A549 (cell line): ENCODE measurements around the gene PDE6C. TPM values are rescaled to one million over a fixed set of nuclear protein-coding genes. Genes with fewer than 3 reads are reported as not detected.

Experiments used
- ATAC-seq, 2 experiments: fragments of 200-7000 bp in 1 of 2; fragments of >200 bp in 1 of 2; cut with Nextera tagmentation in 1 of 2; cut with Tn5 transposase in 1 of 2; 3 replicates each; pipeline versions ENCODE4 v1.8.0 to v1.9.1; 2018 to 2020; ENCODE audit warnings: mild to moderate bottlenecking in 1 of 2, moderate library complexity in 1 of 2
- CTCF ChIA-PET: fragments of 300-600 bp; sonication (Branson Sonifier 250); formaldehyde crosslinking; extraction: SDS; loops from one replicate; lab custom pipeline; 2021; ENCODE audit warnings: antibody characterized with exemption, inconsistent platforms; lab: Yijun Ruan, JAX
- POLR2A ChIA-PET: fragments of 350-600 bp; formaldehyde crosslinking; extraction: SDS; loops from one replicate; lab custom pipeline; 2021; ENCODE audit warnings: antibody characterized with exemption, inconsistent platforms; lab: Yijun Ruan, JAX
- DNase-seq, 2 experiments: peaks; one replicate each; pipeline versions ENCODE4 v3.0.0 to v3.0.0-alpha.2; 2011 to 2016; ENCODE audit warnings: low read depth in 1 of 2, low spot score in 1 of 2
- FAIRE-seq: peaks from 2 replicates; lab custom pipeline; 2011; peaks lifted over from hg19 to GRCh38; lab: Jason Lieb, UNC
- H3K27ac ChIP-seq, 2 experiments: fragments of >200 bp; sonication (Bioruptor Twin); formaldehyde crosslinking; 3 replicates each; pipeline ENCODE4 v1.5.1; 2016 to 2017
- H3K4me1 ChIP-seq: fragments of >200 bp; sonication (Bioruptor Twin); formaldehyde crosslinking; 3 replicates; pipeline ENCODE4 v1.6.1; 2016
- H3K4me2 ChIP-seq: fragments of >200 bp; sonication (Bioruptor Twin); formaldehyde crosslinking; 3 replicates; pipeline ENCODE4 v1.6.1; 2016
- H3K4me3 ChIP-seq: fragments of >200 bp; sonication (Bioruptor Twin); formaldehyde crosslinking; 3 replicates; pipeline ENCODE4 v1.5.1; 2016
- H3K9me3 ChIP-seq: fragments of >200 bp; sonication (Bioruptor Twin); formaldehyde crosslinking; 3 replicates; pipeline ENCODE4 v1.6.1; 2016
- BCL3 ChIP-seq: fragments of >200 bp; sonication (Bioruptor Twin); formaldehyde crosslinking; IDR thresholded peaks from 3 replicates; pipeline ENCODE4 v1.6.1; 2016
- CTCF ChIP-seq: fragments of >200 bp; sonication (Bioruptor Twin); formaldehyde crosslinking; IDR thresholded peaks from 3 replicates; pipeline ENCODE4 v1.5.1; 2016
- E2F6 ChIP-seq: IDR thresholded peaks from 2 replicates; pipeline ENCODE4 v1.6.1; 2012; ENCODE audit warnings: low read depth, borderline replicate concordance
- EHMT2 ChIP-seq: fragments of 200-600 bp; sonication (generic); IDR thresholded peaks from 2 replicates; pipeline ENCODE4 v1.6.1; 2016; ENCODE audit warnings: antibody characterized with exemption, low read depth, mild to moderate bottlenecking, moderate library complexity
- ELK1 ChIP-seq: fragments of 150-350 bp; IDR thresholded peaks from 2 replicates; pipeline ENCODE4 v1.6.1; 2014; ENCODE audit warnings: low read depth, mild to moderate bottlenecking, low read length
- EP300 ChIP-seq, 2 experiments: fragments of >200 bp; sonication (Bioruptor Twin); formaldehyde crosslinking; IDR thresholded peaks; 2 replicates in 1 of 2; 3 replicates in 1 of 2; pipeline ENCODE4 v1.6.1; 2016 to 2017
- FOSB ChIP-seq: fragments of 250-450 bp; sonication (Bioruptor Pico); IDR thresholded peaks from 2 replicates; pipeline ENCODE4 v1.5.0; 2020; ENCODE audit warnings: mild to moderate bottlenecking, moderate library complexity
- HOXB5 ChIP-seq: fragments of 250-450 bp; sonication (Bioruptor Pico); IDR thresholded peaks from 2 replicates; pipeline ENCODE4 v1.5.0; 2020; ENCODE audit warnings: mild to moderate bottlenecking, moderate library complexity
- JUN ChIP-seq, 2 experiments: fragments of >200 bp; sonication (Bioruptor Twin); formaldehyde crosslinking; IDR thresholded peaks; 2 replicates in 1 of 2; 3 replicates in 1 of 2; pipeline ENCODE4 v1.6.1; 2016 to 2017
- KDM5A ChIP-seq: fragments of 200-600 bp; sonication (generic); IDR thresholded peaks from 2 replicates; pipeline ENCODE4 v1.6.1; 2016; ENCODE audit warnings: antibody characterized with exemption, mild to moderate bottlenecking
- MAZ ChIP-seq: fragments of 150-350 bp; IDR thresholded peaks from 2 replicates; pipeline ENCODE4 v1.6.1; 2014; ENCODE audit warnings: antibody characterized with exemption, low read depth, low read length, borderline replicate concordance
- NFE2L2 ChIP-seq: fragments of 150-350 bp; conservative IDR thresholded peaks from 2 replicates; pipeline ENCODE4 v1.6.1; 2014; ENCODE audit warnings: low read length
- NR3C1 ChIP-seq: fragments of >200 bp; sonication (Bioruptor Twin); formaldehyde crosslinking; IDR thresholded peaks from 3 replicates; pipeline ENCODE4 v1.6.1; 2017
- PHF8 ChIP-seq: fragments of 200-600 bp; sonication (generic); IDR thresholded peaks from 2 replicates; pipeline ENCODE4 v1.6.1; 2016; ENCODE audit warnings: low read depth, mild to moderate bottlenecking, antibody characterized with exemption, moderate library complexity, borderline replicate concordance
- RARB ChIP-seq: fragments of 250-450 bp; sonication (Bioruptor Pico); IDR thresholded peaks from 2 replicates; pipeline ENCODE4 v1.8.0; 2021; ENCODE audit warnings: mild to moderate bottlenecking, moderate library complexity
- RFX5 ChIP-seq: fragments of 450-650 bp; IDR thresholded peaks from 2 replicates; pipeline ENCODE4 v1.7.1; 2014; ENCODE audit warnings: antibody characterized with exemption, mild to moderate bottlenecking, moderate library complexity
- SMC3 ChIP-seq: fragments of >200 bp; sonication (Bioruptor Twin); formaldehyde crosslinking; IDR thresholded peaks from 3 replicates; pipeline ENCODE4 v1.6.1; 2018; ENCODE audit warnings: inconsistent platforms
- ZSCAN20 ChIP-seq: fragments of 250-450 bp; sonication (Bioruptor Pico); IDR thresholded peaks from 2 replicates; pipeline ENCODE4 v1.8.0; 2022; ENCODE audit warnings: mild to moderate bottlenecking, moderate library complexity
- WGBS: methylation state at CpG from one replicate; pipeline ENCODE4 v1.1.6; 2017; ENCODE audit errors: missing lambda C conversion rate; 5-methylcytosine and 5-hydroxymethylcytosine counted together
- polyA plus RNA-seq, 4 experiments: library from polyadenylated mRNA; depleted of rRNA in 3 of 4; stranded (reverse); fragments of >200 nt; fragmentation: RNase III in 1 of 4; extraction: RNeasy Plus Mini Kit Qiagen cat#74134 plus additional on column Dnase treatment in 1 of 4; gene quantifications; 2 replicates in 3 of 4; 3 replicates in 1 of 4; pipeline ENCODE4 v1.2.3, GENCODE V29; 2011 to 2017

PDE6C gene
- polyA plus RNA-seq, 2 of the 4 experiments (the other 2 are of a cell fraction), result not detected

GRCh38 chr10:93568105-93568390 lies 44.3 kb upstream of the PDE6C start:
- no peak overlapping the region for H3K4me2 ChIP-seq
- no peaks in the 10 kb centered on the region for H3K9me3 ChIP-seq
- POLR2A ChIA-PET, result no interaction called here
- H3K4me3 ChIP-seq, result no peak overlapping the region
- FAIRE-seq, result no peak
- DNase-seq, result no peak
- no peak overlapping the region for H3K27ac ChIP-seq
- WGBS, result 86% methylated on average over 21 of the region's 21 CpGs
- CTCF ChIA-PET, result interaction anchor here (0.6 to 1.5 kb wide), 4 partner anchors 11 to 137 kb away, joined by 3 to 5 read pairs (median 3); no protein-coding TSS in a partner anchor
- no peaks in the 10 kb centered on the region for H3K4me1 ChIP-seq
- TF ChIP-seq KDM5A, result no peak
- TF ChIP-seq PHF8, result no peak
- no peak for TF ChIP-seq BCL3
- TF ChIP-seq NR3C1, result no peak
- TF ChIP-seq EHMT2, result no peak
- no peak for TF ChIP-seq NFE2L2
- no peak for TF ChIP-seq E2F6
- no peak for TF ChIP-seq RFX5
- no peak for TF ChIP-seq HOXB5
- no peak for ATAC-seq

GRCh38 chr10:93570383-93570782 lies 42.0 kb upstream of the PDE6C start:
- Histone ChIP-seq H3K4me1 (no peaks in the 10 kb centered on the region), H3K9me3 (no peaks in the 10 kb centered on the region), H3K27ac (no peak overlapping the region), H3K4me3 (no peak overlapping the region), H3K4me2 (no peak overlapping the region)
- WGBS, result 64% methylated on average over 3 of the region's 3 CpGs
- POLR2A ChIA-PET, result no interaction called here
- CTCF ChIA-PET, result interaction anchor here (0.9 to 1.4 kb wide), 4 partner anchors 9 to 110 kb away, joined by 4 to 5 read pairs (median 4); no protein-coding TSS in a partner anchor
- DNase-seq, result no peak
- no peak for FAIRE-seq
- ATAC-seq, result no peak
- TF ChIP-seq EHMT2 (no peak), JUN (IDR thresholded peaks at IDR 0.05) (no peak), CTCF (no peak), RFX5 (no peak), FOSB (CRISPR knock-in tag) (no peak), SMC3 (no peak)

- ChIA-PET CTCF (interaction anchor here (0.6 to 1.1 kb wide), 4 partner anchors 13 to 108 kb away, joined by 3 read pairs; no protein-coding TSS in a partner anchor), POLR2A (no interaction called here)
- DNase-seq (no peak), ATAC-seq (no peak), FAIRE-seq (no peak)
- H3K9me3 ChIP-seq, result no peaks in the 10 kb centered on the region
- no peak overlapping the region for H3K4me3 ChIP-seq
- TF ChIP-seq EP300 (IDR thresholded peaks at IDR 0.05), result no peak
- TF ChIP-seq RARB (CRISPR knock-in tag), result no peak
- no peak for TF ChIP-seq ELK1
- no peak for TF ChIP-seq MAZ
- no peak for TF ChIP-seq ZSCAN20 (CRISPR knock-in tag)
- peaks cover 8% of the 10 kb centered on the region for H3K4me1 ChIP-seq
- H3K27ac ChIP-seq, result no peak overlapping the region
- H3K4me2 ChIP-seq, result no peak overlapping the region
- 75% methylated on average over 2 of the region's 2 CpGs for WGBS
Measured at GRCh38 chr10:93572606-93573005, 39.7 kb upstream of the PDE6C start.
